ENCODE measurements around the gene LCN12. TPM values are rescaled to one million over a fixed set of nuclear protein-coding genes. Genes with fewer than 3 reads are reported as not detected.

Gene LCN12
- total RNA-seq, 1 experiment from 2014 or later = not detected

- H3K4me3 ChIP-seq (ENCODE audit: low read depth, low read length, poor library complexity, severe bottlenecking) = no peak within 1 kb of the TSS
- H3K4me1 ChIP-seq (ENCODE audit: insufficient read depth, low read length, poor library complexity, severe bottlenecking) = peaks cover 26% of the 10 kb centered on the region
- TF ChIP-seq CTCF (conservative IDR thresholded peaks at IDR 0.05; ENCODE audit: low read depth, low read length) (no peak), EZH2 (IDR thresholded peaks at IDR 0.05; ENCODE audit: borderline replicate concordance, low read depth, low read length, poor library complexity, severe bottlenecking) (no peak)
- H3K9me3 ChIP-seq (ENCODE audit: low read depth, low read length, poor library complexity, severe bottlenecking) = no peaks in the 10 kb centered on the region
- no peaks in the 10 kb centered on the region for H3K27me3 ChIP-seq (replicated peaks; ENCODE audit: insufficient read depth, low read depth, low read length, poor library complexity)
- no peak within 1 kb of the TSS for H3K27ac ChIP-seq (ENCODE audit: low read depth, low read length, poor library complexity, severe bottlenecking)
- ChIA-PET POLR2A (ENCODE audit: low non-redundant PET) (no interaction called here), CTCF (no interaction called here)
- no TSS peak for BruUV-seq (replicated peaks)
- intact Hi-C loops (cut with micrococcal nuclease; ENCODE audit: unreplicated experiment) = no loop called here
- peaks cover 7% of the 10 kb centered on the region for H3K36me3 ChIP-seq (ENCODE audit: insufficient read depth, low read length, poor library complexity, severe bottlenecking)
- no peak for DNase-seq (ENCODE audit: low spot score)
These were observed 44.6 kb downstream of the LCN12 start, which contains the start of gene CLIC3 for GRCh38 chr9:136996361-136997292. CLIC3 (minus strand) TSS chr9:136996568; CDS start chr9:136996543, 25 bp downstream.

- Histone ChIP-seq H3K4me3 (ENCODE audit: low read depth, low read length, poor library complexity, severe bottlenecking) (no peak overlapping the region), H3K27ac (ENCODE audit: low read depth, low read length, poor library complexity, severe bottlenecking) (no peak overlapping the region), H3K9me3 (ENCODE audit: low read depth, low read length, poor library complexity, severe bottlenecking) (no peaks in the 10 kb centered on the region), H3K27me3 (replicated peaks; ENCODE audit: insufficient read depth, low read depth, low read length, poor library complexity) (no peaks in the 10 kb centered on the region), H3K4me1 (ENCODE audit: insufficient read depth, low read length, poor library complexity, severe bottlenecking) (peaks cover 26% of the 10 kb centered on the region), H3K36me3 (ENCODE audit: insufficient read depth, low read length, poor library complexity, severe bottlenecking) (peaks cover 7% of the 10 kb centered on the region)
- intact Hi-C loops (cut with micrococcal nuclease; ENCODE audit: unreplicated experiment) = no loop called here
- DNase-seq (ENCODE audit: low spot score) = no peak
- TF ChIP-seq EZH2 (IDR thresholded peaks at IDR 0.05; ENCODE audit: borderline replicate concordance, low read depth, low read length, poor library complexity, severe bottlenecking) (no peak), CTCF (conservative IDR thresholded peaks at IDR 0.05; ENCODE audit: low read depth, low read length) (no peak)
- ChIA-PET POLR2A (ENCODE audit: low non-redundant PET) (no interaction called here), CTCF (no interaction called here)
- BruUV-seq (replicated peaks) = no TSS peak
These were observed 45.3 kb downstream of the LCN12 start for GRCh38 chr9:136997371-136997770.

- POLR2A ChIA-PET (ENCODE audit: low non-redundant PET) = no interaction called here
- CTCF ChIA-PET = no interaction called here
These were observed 45.8 kb downstream of the LCN12 start for GRCh38 chr9:136997830-136998234.

More at GRCh38 chr9:136997830-136998234, 45.8 kb downstream of the LCN12 start:
- DNase-seq (ENCODE audit: low spot score) = no peak
- no peaks in the 10 kb centered on the region for H3K27me3 ChIP-seq (replicated peaks; ENCODE audit: insufficient read depth, low read depth, low read length, poor library complexity)
- H3K36me3 ChIP-seq (ENCODE audit: insufficient read depth, low read length, poor library complexity, severe bottlenecking) = peaks cover 7% of the 10 kb centered on the region
- intact Hi-C loops (cut with micrococcal nuclease; ENCODE audit: unreplicated experiment) = no loop called here
- no TSS peak for BruUV-seq (replicated peaks)
- H3K27ac ChIP-seq (ENCODE audit: low read depth, low read length, poor library complexity, severe bottlenecking) = no peak overlapping the region
- no peak overlapping the region for H3K4me3 ChIP-seq (ENCODE audit: low read depth, low read length, poor library complexity, severe bottlenecking)
- H3K9me3 ChIP-seq (ENCODE audit: low read depth, low read length, poor library complexity, severe bottlenecking) = no peaks in the 10 kb centered on the region
- no peak for TF ChIP-seq CTCF (conservative IDR thresholded peaks at IDR 0.05; ENCODE audit: low read depth, low read length)
- peaks cover 26% of the 10 kb centered on the region for H3K4me1 ChIP-seq (ENCODE audit: insufficient read depth, low read length, poor library complexity, severe bottlenecking)

All from A673 (cell line).